ENCODE results near the gene CEP152. TPM values are rescaled to one million over a fixed set of nuclear protein-coding genes. Genes with fewer than 3 reads are reported as not detected.
"Not testable (repeated sequence)": the region's sequence is repeated elsewhere in the genome, so short reads cannot be mapped to it uniquely, and the experiment has no call there.

The CEP152 gene, protein sequence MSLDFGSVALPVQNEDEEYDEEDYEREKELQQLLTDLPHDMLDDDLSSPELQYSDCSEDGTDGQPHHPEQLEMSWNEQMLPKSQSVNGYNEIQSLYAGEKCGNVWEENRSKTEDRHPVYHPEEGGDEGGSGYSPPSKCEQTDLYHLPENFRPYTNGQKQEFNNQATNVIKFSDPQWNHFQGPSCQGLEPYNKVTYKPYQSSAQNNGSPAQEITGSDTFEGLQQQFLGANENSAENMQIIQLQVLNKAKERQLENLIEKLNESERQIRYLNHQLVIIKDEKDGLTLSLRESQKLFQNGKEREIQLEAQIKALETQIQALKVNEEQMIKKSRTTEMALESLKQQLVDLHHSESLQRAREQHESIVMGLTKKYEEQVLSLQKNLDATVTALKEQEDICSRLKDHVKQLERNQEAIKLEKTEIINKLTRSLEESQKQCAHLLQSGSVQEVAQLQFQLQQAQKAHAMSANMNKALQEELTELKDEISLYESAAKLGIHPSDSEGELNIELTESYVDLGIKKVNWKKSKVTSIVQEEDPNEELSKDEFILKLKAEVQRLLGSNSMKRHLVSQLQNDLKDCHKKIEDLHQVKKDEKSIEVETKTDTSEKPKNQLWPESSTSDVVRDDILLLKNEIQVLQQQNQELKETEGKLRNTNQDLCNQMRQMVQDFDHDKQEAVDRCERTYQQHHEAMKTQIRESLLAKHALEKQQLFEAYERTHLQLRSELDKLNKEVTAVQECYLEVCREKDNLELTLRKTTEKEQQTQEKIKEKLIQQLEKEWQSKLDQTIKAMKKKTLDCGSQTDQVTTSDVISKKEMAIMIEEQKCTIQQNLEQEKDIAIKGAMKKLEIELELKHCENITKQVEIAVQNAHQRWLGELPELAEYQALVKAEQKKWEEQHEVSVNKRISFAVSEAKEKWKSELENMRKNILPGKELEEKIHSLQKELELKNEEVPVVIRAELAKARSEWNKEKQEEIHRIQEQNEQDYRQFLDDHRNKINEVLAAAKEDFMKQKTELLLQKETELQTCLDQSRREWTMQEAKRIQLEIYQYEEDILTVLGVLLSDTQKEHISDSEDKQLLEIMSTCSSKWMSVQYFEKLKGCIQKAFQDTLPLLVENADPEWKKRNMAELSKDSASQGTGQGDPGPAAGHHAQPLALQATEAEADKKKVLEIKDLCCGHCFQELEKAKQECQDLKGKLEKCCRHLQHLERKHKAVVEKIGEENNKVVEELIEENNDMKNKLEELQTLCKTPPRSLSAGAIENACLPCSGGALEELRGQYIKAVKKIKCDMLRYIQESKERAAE (N-terminal part only)
- 3.6 and 8.4 TPM in 2 replicates for total RNA-seq

- peak; percentile 100 for DNase-seq
Measured at GRCh38 chr15:48810414-48811324, at the start of gene CEP152. Gene CEP152, minus strand, starts transcription at chr15:48811069. Its CDS starts 5,420 bp downstream, at chr15:48805649.

DNA sequence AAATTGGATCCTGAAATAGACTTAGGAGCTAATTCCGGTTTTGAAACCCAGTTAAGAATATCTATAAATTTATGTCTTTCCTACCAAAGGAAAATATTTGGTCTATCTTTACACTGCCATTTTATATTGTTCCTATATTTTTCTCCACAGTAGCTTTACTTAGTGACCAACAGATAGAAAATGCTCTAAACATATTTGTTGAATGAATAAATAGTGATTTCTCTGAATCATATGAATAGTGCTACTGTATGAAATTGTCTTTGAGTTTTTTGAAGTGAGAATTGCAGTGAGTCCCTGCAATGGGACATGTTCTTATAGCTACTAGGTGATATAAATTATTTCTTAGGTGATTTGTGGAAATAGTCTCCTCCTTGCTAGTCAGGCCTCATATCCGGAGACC, 48.6 kb upstream of the CEP152 start:
- DNase-seq: no peak

GRCh38 chr15:48858401-48858800, 47.5 kb upstream of the CEP152 start:
- no peak for DNase-seq

DNA sequence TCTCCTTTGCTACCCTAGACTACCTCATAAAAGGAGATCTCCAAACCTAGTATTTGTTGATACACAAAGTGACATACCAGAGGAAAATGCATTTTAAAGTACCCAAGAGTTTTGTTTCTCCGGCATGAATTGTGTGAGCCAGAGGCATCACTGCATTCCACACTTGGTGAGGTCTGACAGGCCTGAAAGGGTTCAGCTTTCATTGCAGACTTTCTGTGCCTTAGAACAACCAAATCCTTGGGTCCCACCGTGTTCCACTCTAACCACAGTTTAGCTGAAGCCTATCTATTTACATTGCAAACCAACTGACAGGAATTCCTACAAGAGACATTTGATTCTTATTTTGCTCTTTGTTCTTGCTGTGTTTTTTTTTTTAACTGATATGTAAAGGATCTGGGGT, 46.1 kb upstream of the CEP152 start:
- no peak for DNase-seq

GRCh38 chr15:48855501-48856440, 44.9 kb upstream of the CEP152 start:
- peak; percentile 66 for DNase-seq

GRCh38 chr15:48854434-48854833, 43.6 kb upstream of the CEP152 start:
- DNase-seq: not testable (repeated sequence)

DNA sequence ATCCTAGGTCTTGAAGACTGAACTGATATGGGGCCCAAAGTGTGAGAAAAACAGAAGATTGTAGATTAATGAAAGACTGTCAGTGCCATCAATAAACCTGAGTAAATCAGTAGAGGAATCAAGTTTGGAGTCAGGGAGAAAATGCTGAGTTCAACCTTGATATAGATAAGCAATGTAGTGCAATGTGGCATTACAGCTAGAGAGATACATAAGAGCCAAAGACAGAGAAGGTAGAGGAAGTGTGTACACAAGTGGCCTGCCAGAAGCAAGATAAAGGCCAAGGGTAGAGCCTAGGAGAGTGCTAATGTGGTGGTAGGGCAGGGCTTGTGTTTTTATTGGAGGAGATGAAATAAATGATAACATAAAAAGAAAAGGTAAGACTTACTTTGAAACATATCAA, 41.1 kb upstream of the CEP152 start:
- no peak for DNase-seq

DNA sequence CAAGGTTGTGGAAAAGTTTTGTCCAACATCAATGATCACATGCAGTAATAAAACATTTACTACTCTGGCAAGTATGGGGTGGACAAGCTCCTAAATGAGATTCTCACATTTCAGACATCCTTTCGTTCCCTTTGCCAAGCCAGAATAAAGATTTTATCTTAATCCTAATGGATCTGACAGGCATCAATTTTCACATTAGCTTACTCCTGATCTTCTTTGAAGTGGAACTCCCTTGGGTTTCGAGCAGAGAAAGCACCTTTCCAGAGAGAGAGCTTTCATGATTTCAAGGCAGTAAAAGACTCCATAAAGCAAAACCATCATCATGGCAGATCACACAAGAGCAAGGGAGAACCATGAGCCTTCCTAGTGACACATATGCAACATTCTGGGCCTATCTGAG, 39.8 kb upstream of the CEP152 start:
- no peak for DNase-seq

- DNase-seq: no peak
Measured at GRCh38 chr15:48845123-48845522, 34.3 kb upstream of the CEP152 start.

DNA sequence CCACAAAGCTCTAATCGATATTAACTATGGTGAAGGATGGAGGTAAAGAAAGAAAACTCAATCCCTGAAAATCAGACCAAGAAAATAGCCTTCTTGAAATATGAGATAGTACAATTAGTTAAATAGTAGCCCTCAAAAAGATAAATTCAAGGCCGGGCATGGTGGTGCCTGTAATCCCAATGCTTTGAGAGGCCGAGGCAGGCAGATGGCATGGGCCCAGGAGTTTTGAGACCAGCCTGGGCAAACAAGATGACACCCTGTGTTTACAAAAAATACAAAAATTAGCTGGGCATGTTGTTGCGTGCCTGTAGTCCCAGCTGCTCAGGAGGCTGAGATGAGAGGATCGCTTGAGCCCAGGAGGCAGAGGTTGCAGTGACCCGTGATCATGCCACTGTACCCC, 31.6 kb upstream of the CEP152 start:
- no peak for DNase-seq

GRCh38 chr15:48834756-48835155, 23.9 kb upstream of the CEP152 start:
- DNase-seq: no peak

DNA sequence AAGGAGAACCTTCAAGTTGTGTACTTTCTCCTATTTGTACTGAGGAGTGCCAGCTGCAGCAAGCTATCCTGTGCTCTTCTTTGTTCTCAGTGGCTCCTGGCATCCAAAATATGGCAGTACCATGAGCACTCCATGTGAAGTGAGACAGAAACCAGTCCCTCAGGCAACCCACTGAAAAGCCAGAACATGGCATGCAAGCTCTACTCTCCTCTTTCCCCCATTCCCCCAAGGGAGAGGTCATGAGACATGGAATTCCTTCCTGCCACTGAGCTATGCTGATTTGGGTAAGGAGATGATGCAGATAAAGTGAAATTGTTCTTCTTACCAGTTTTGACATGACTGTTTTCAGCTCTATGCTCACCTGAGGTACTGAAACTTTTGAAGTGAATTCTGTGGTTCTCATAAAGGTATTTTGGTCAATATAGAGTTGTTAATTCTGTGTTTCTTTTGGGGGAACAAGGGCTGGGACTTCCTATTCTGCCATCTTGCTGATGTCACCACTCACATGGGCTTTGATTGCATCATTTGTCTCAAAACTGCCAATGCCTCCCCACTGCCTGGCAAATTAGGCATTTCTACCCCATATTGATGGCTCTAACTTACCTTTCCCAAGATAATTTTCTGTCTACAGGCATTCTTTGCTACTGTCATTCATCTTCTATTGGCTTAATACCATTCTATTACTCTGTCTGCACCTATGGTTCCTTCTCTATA, 22.8 kb upstream of the CEP152 start:
- no peak for DNase-seq

DNA sequence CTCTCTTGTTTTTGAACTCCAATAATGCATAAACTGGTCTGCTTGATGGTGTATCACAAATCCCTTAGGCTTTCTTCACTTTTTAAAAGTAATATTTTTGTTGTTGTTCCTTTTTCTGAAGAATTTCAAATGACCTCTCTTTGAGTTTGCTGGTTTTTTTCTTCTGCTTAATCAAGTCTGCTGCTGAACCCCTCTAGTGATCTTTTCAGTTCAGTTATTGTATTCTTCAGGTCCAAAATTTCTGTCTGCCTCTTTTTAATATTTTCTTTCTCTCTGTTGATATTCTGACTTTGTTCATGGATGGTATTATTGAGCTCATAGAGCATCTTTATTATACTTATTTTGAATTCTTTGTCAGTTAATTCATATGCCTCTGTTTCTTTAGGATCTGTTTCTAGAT, 21.8 kb upstream of the CEP152 start:
- no peak for DNase-seq

- DNase-seq: no peak
Measured at GRCh38 chr15:48828906-48829305, 18.0 kb upstream of the CEP152 start.

- DNase-seq: no peak
Measured at GRCh38 chr15:48828471-48828870, 17.6 kb upstream of the CEP152 start.

- no peak for DNase-seq
Measured at GRCh38 chr15:48825075-48825474, 14.2 kb upstream of the CEP152 start.

GRCh38 chr15:48823706-48824105, 12.8 kb upstream of the CEP152 start:
- DNase-seq: no peak

- no peak for DNase-seq
Measured at GRCh38 chr15:48823237-48823636, 12.4 kb upstream of the CEP152 start.

DNA sequence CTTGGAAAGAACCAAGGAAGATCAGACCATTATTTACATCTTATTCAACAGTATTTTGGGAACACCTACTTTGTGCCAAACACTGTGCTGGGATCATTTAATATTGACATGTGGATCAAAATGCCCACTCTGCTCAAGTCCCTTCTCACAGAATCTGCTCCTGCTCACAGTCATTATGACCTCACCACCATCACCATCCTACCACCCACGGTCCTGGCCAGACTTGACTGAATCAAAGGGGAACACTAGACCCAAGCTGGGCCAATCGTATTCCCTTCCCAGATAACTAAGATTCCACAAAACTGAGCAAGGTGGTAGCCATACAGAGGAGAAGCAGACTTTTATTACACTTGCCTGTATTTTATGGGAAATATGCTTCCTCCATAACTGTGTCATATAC, 3.4 kb upstream of the CEP152 start:
- DNase-seq: no peak
